Peyer's patch (tissue), 4 donors: ENCODE data around the gene PCBP3.

ENCODE experiments used
- POLR2A ChIP-seq, 2 donors: fragments of 450-650 bp; IDR thresholded peaks; one replicate each; pipeline ENCODE4 v1.5.1; 2017; ENCODE audit warnings: antibody characterized with exemption in 2 of 2, mild to moderate bottlenecking in 2 of 2, moderate library complexity in 2 of 2
- TF ChIP-seq, protein P1 (sequence below), 6 experiments: fragments of 450-650 bp in 4 of 6; fragments of 200-600 bp in 2 of 6; sonication (generic) in 1 of 6; IDR thresholded peaks; one replicate each; pipeline ENCODE4 v1.5.1; 2017 to 2019; ENCODE audit warnings: antibody characterized with exemption in 6 of 6, mild to moderate bottlenecking in 3 of 6, moderate library complexity in 1 of 6

DNA sequence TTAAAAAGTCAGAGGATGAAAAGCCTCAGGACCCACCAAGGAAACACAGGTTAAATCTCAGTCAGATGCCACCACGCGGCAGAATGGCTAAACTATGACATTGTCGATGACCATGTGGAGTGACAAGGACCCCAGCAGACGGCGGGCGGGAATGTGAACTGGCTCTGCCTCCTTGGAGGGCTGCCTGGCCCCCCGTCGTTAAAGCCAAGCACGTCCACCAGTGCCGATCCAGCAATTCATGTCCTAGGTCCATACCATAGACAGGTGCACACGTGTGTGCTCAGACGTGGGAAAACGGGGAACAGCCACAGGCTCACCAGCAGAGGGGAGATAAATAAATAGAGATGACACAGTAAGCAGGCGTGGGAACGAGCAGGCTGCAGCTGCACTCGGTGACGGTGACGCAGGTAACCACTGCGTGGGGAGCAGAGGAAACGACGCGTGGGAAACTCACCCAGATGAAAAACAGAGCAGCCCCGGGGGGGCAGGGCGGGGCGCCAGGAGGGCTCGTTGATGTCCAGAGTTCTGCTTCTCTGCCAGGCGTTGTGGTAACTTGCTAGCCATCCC is 28.3 kb upstream of the PCBP3 start:
- TF ChIP-seq, protein P1, sequence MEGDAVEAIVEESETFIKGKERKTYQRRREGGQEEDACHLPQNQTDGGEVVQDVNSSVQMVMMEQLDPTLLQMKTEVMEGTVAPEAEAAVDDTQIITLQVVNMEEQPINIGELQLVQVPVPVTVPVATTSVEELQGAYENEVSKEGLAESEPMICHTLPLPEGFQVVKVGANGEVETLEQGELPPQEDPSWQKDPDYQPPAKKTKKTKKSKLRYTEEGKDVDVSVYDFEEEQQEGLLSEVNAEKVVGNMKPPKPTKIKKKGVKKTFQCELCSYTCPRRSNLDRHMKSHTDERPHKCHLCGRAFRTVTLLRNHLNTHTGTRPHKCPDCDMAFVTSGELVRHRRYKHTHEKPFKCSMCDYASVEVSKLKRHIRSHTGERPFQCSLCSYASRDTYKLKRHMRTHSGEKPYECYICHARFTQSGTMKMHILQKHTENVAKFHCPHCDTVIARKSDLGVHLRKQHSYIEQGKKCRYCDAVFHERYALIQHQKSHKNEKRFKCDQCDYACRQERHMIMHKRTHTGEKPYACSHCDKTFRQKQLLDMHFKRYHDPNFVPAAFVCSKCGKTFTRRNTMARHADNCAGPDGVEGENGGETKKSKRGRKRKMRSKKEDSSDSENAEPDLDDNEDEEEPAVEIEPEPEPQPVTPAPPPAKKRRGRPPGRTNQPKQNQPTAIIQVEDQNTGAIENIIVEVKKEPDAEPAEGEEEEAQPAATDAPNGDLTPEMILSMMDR (IDR thresholded peaks at IDR 0.05): no peak
- TF ChIP-seq POLR2A (IDR thresholded peaks at IDR 0.05): no peak
